ENCODE measurements around the gene PER2.

The PER2 gene

DNA sequence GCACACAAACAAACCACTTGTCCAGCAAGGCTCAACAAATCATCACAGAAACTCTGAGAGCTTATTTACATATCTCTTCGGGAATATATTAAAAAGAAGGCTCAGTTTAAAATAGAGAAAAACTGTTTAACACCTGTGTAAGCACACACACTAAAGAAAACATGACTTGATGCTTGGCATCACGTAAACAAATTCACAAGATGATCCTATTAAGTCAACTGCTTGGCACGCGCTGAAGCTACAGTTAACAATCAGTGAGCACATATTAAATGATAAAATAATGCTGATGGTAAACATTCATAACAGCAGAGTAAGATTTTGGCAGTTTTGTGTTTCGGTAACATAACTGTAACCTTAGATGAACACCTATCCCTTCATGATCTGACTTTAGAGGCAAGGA, 44.3 kb downstream of the PER2 start:
- H3K4me3 ChIP-seq (ENCODE audit: low read depth, low read length) = no peak overlapping the region
- TF ChIP-seq, protein P1, sequence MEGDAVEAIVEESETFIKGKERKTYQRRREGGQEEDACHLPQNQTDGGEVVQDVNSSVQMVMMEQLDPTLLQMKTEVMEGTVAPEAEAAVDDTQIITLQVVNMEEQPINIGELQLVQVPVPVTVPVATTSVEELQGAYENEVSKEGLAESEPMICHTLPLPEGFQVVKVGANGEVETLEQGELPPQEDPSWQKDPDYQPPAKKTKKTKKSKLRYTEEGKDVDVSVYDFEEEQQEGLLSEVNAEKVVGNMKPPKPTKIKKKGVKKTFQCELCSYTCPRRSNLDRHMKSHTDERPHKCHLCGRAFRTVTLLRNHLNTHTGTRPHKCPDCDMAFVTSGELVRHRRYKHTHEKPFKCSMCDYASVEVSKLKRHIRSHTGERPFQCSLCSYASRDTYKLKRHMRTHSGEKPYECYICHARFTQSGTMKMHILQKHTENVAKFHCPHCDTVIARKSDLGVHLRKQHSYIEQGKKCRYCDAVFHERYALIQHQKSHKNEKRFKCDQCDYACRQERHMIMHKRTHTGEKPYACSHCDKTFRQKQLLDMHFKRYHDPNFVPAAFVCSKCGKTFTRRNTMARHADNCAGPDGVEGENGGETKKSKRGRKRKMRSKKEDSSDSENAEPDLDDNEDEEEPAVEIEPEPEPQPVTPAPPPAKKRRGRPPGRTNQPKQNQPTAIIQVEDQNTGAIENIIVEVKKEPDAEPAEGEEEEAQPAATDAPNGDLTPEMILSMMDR (IDR thresholded peaks at IDR 0.05; ENCODE audit: low read depth, low read length, missing control alignments) = no peak
- DNase-seq (ENCODE audit: low read depth) = no peak

DNA sequence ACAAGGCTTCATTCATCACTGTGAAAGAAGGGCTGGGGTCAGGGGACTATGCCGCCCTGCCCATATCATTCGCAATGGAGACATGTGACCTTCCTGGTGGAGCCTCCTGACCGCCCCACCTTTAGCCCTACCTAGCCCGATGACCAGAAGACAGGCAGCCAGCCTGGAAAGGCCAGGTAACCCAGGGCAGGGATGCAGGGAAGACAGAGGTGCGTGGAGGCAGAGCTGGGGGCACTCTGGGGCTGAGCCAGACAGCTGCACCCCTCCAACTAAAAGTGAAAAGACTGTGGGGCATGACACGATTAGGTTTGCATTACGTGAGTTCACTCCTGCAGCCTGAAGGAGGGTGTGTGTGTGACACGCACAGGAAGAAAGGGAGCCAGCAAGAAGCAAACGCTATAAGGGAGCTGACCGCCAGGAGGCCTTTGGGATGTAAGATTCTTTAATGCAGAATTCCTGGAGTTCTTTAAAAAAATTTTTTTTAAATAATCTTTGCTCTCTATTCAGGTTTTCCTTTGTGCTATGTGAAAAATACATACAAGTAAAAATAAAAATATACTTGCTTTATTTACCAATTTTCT, 44.8 kb downstream of the PER2 start:
- no peak overlapping the region for H3K4me3 ChIP-seq (ENCODE audit: low read depth, low read length)
- TF ChIP-seq, protein P1 (IDR thresholded peaks at IDR 0.05; ENCODE audit: low read depth, low read length, missing control alignments) = no peak
- DNase-seq (ENCODE audit: low read depth) = no peak

DNA sequence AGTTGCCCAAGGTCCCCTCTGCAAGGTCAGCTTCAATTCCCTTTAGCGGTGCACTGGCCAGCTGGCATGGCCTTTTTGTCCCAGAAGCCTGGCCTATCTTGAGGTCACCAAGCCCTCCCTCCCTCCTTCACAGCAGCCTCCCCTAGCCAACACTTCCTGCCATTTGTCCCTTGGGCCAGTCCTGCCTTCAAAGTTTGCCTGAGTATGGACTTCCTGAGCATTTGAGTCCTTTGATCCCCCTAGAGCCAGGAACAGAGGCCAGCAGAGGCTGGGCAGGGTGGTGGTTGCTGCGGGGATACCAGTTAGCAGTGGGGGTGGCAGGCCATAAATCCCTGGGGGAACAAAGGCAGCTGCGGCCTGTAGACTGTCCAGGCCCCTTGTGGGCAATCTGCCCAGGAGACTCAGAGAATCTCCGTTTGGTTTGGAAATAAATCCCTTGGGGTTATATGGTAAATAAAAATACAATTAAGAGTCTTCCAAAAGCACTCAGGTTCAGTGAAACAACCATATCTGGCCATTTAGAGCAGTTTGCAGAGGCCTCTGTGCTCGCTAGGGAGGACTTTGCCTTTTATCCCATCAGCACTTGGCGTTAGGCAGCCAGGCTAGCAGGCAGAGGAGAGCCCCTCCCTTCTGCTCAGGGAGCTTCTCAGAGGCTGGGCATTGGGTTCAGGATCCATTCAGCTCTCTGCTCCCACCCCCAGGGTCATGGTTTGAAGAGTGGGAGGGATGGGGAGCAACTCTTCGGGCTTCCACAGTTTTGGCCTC, 45.5 kb downstream of the PER2 start:
- TF ChIP-seq, protein P1 (IDR thresholded peaks at IDR 0.05; ENCODE audit: low read depth, low read length, missing control alignments) = no peak
- no peak for DNase-seq (ENCODE audit: low read depth)
- H3K4me3 ChIP-seq (ENCODE audit: low read depth, low read length) = no peak overlapping the region

- TF ChIP-seq, protein P1 (IDR thresholded peaks at IDR 0.05; ENCODE audit: low read depth, low read length, missing control alignments) = no peak
- no peak for DNase-seq (ENCODE audit: low read depth)
Measured at GRCh38 chr2:238241970-238242369, 46.4 kb downstream of the PER2 start.

GRCh38 chr2:238240757-238241711, 47.4 kb downstream of the PER2 start:
- H3K4me3 ChIP-seq (ENCODE audit: low read depth, low read length) = no peak overlapping the region
- DNase-seq (ENCODE audit: low read depth) = no peak
- TF ChIP-seq, protein P1 (IDR thresholded peaks at IDR 0.05; ENCODE audit: low read depth, low read length, missing control alignments) = no peak

More at GRCh38 chr2:238241970-238242369, 46.4 kb downstream of the PER2 start:
- no peak overlapping the region for H3K4me3 ChIP-seq (ENCODE audit: low read depth, low read length)

GRCh38 chr2:238239863-238240756, 48.3 kb downstream of the PER2 start, which contains the start of gene HES6:
TSS of gene HES6 (minus strand) at chr2:238240038. CDS start at chr2:238239905, 133 bp downstream.
- H3K4me3 ChIP-seq (ENCODE audit: low read depth, low read length) = peak within 1 kb of the TSS; percentile 56
- no peak for DNase-seq (ENCODE audit: low read depth)
- TF ChIP-seq, protein P1 (IDR thresholded peaks at IDR 0.05; ENCODE audit: low read depth, low read length, missing control alignments) = no peak

Data from GM12864 (cell line).